ENCODE results near the gene JMJD8. TPM values are rescaled to one million over a fixed set of nuclear protein-coding genes. Genes with fewer than 3 reads are reported as not detected.

JMJD8 gene
- total RNA-seq, 1 experiment from 2014 or later = 82.5 TPM

Other genes starting within 250 kb of the JMJD8 start
- gene CAPN15, start 156.6 kb downstream of the JMJD8 start, total RNA-seq (2022; extraction: Qiagen RNA extraction; ENCODE audit: low read depth) = 45.7 to 81.9 TPM (median 75.8 TPM) in 5 replicates
- 0.08 to 0.20 TPM (median 0.09 TPM) in 3 of 5 replicates, not detected in the others for gene PRR35, start 123.9 kb downstream of the JMJD8 start, total RNA-seq (2022; extraction: Qiagen RNA extraction; ENCODE audit: low read depth)
- 0.12 to 0.23 TPM (median 0.21 TPM) in 5 replicates for gene NHLRC4, start 117.3 kb downstream of the JMJD8 start, total RNA-seq (2022; extraction: Qiagen RNA extraction; ENCODE audit: low read depth)
- gene PIGQ, start 114.4 kb downstream of the JMJD8 start, total RNA-seq (2022; extraction: Qiagen RNA extraction; ENCODE audit: low read depth) = 28.6 to 41.6 TPM (median 36.3 TPM) in 5 replicates
- gene RAB40C, start 94.3 kb downstream of the JMJD8 start, total RNA-seq (2022; extraction: Qiagen RNA extraction; ENCODE audit: low read depth) = 13.7 to 19.3 TPM (median 16.9 TPM) in 5 replicates
- 0.13 to 0.23 TPM (median 0.16 TPM) in 4 of 5 replicates, not detected in the other for gene WFIKKN1, start 53.3 kb downstream of the JMJD8 start, total RNA-seq (2022; extraction: Qiagen RNA extraction; ENCODE audit: low read depth)
- gene METTL26, start 48.0 kb downstream of the JMJD8 start, total RNA-seq (2022; extraction: Qiagen RNA extraction; ENCODE audit: low read depth) = 70.5 to 143 TPM (median 129 TPM) in 5 replicates
- gene MCRIP2, start 42.5 kb downstream of the JMJD8 start, total RNA-seq (2022; extraction: Qiagen RNA extraction; ENCODE audit: low read depth) = 18.7 to 43.8 TPM (median 40.3 TPM) in 5 replicates
- 16.8 to 31.5 TPM (median 24.8 TPM) in 5 replicates for gene WDR90, start 35.0 kb downstream of the JMJD8 start, total RNA-seq (2022; extraction: Qiagen RNA extraction; ENCODE audit: low read depth)
- gene RHOT2, start 16.2 kb downstream of the JMJD8 start, total RNA-seq (2022; extraction: Qiagen RNA extraction; ENCODE audit: low read depth) = 66.4 to 97.4 TPM (median 83.6 TPM) in 5 replicates
- 1.0 to 1.6 TPM (median 1.5 TPM) in 5 replicates for gene RHBDL1, start 8.7 kb downstream of the JMJD8 start, total RNA-seq (2022; extraction: Qiagen RNA extraction; ENCODE audit: low read depth)
- gene STUB1, start 3.9 kb downstream of the JMJD8 start, total RNA-seq (2022; extraction: Qiagen RNA extraction; ENCODE audit: low read depth) = 78.9 to 127 TPM (median 111 TPM) in 5 replicates
- gene WDR24, start 6.1 kb upstream of the JMJD8 start, total RNA-seq (2022; extraction: Qiagen RNA extraction; ENCODE audit: low read depth) = 4.9 to 7.4 TPM (median 6.3 TPM) in 5 replicates
- gene FBXL16, start 21.5 kb upstream of the JMJD8 start, total RNA-seq (2022; extraction: Qiagen RNA extraction; ENCODE audit: low read depth) = 1.8 to 3.2 TPM (median 2.6 TPM) in 5 replicates
- 64.1 to 206 TPM (median 188 TPM) in 5 replicates for gene METRN, start 30.8 kb upstream of the JMJD8 start, total RNA-seq (2022; extraction: Qiagen RNA extraction; ENCODE audit: low read depth)
- gene ANTKMT, start 36.8 kb upstream of the JMJD8 start, total RNA-seq (2022; extraction: Qiagen RNA extraction; ENCODE audit: low read depth) = 25.8 to 60.1 TPM (median 55.1 TPM) in 5 replicates
- 3.7 to 7.1 TPM (median 5.7 TPM) in 5 replicates for gene CCDC78, start 42.1 kb upstream of the JMJD8 start, total RNA-seq (2022; extraction: Qiagen RNA extraction; ENCODE audit: low read depth)
- 13.4 to 18.6 TPM (median 16.8 TPM) in 5 replicates for gene HAGHL, start 42.8 kb upstream of the JMJD8 start, total RNA-seq (2022; extraction: Qiagen RNA extraction; ENCODE audit: low read depth)
- gene CIAO3, start 56.7 kb upstream of the JMJD8 start, total RNA-seq (2022; extraction: Qiagen RNA extraction; ENCODE audit: low read depth) = 16.7 to 26.8 TPM (median 22.7 TPM) in 5 replicates
- gene MSLN, start 76.4 kb upstream of the JMJD8 start, total RNA-seq (2022; extraction: Qiagen RNA extraction; ENCODE audit: low read depth) = 1.4 to 3.1 TPM (median 2.8 TPM) in 5 replicates
- 31.5 to 55.5 TPM (median 49.7 TPM) in 5 replicates for gene RPUSD1, start 104.0 kb upstream of the JMJD8 start, total RNA-seq (2022; extraction: Qiagen RNA extraction; ENCODE audit: low read depth)
- gene CHTF18, start 104.3 kb upstream of the JMJD8 start, total RNA-seq (2022; extraction: Qiagen RNA extraction; ENCODE audit: low read depth) = 15.2 to 30.0 TPM (median 23.2 TPM) in 5 replicates
- not detected in 5 replicates for gene GNG13, start 116.4 kb upstream of the JMJD8 start, total RNA-seq (2022; extraction: Qiagen RNA extraction; ENCODE audit: low read depth)

All from A549 treated with CpdA at 1 μM for 4 hours (cell line).